GM19240 (cell line): ENCODE results near the gene GSTA4.
"Not testable (repeated sequence)": the region's sequence is repeated elsewhere in the genome, so short reads cannot be mapped to it uniquely, and the experiment has no call there.

ENCODE experiments used
- DNase-seq: peaks from one replicate; pipeline ENCODE4 v3.0.0; 2011; ENCODE audit warnings: low spot score; ENCODE audit not compliant: insufficient read length

GSTA4 gene

GRCh38 chr6:53014063-53014462 lies 19.0 kb upstream of the GSTA4 start:
- DNase-seq = no peak

GRCh38 chr6:53011979-53012378 lies 16.9 kb upstream of the GSTA4 start:
- DNase-seq = no peak

GRCh38 chr6:53010504-53010903 lies 15.4 kb upstream of the GSTA4 start:
- DNase-seq = no peak

- no peak for DNase-seq
Measured at GRCh38 chr6:53009511-53009910, 14.4 kb upstream of the GSTA4 start.

GRCh38 chr6:53009056-53009455 lies 14.0 kb upstream of the GSTA4 start:
- no peak for DNase-seq

GRCh38 chr6:53008192-53008687 lies 13.2 kb upstream of the GSTA4 start:
- not testable (repeated sequence) for DNase-seq

GRCh38 chr6:53005663-53006250 lies 10.7 kb upstream of the GSTA4 start:
- DNase-seq = no peak

- DNase-seq = no peak
Measured at GRCh38 chr6:52999456-52999855, 4.4 kb upstream of the GSTA4 start.

- DNase-seq = no peak
Measured at GRCh38 chr6:52998603-52999002, 3.5 kb upstream of the GSTA4 start.

GRCh38 chr6:52995913-52996645 lies 995 bp upstream of the GSTA4 start:
- no peak for DNase-seq

GRCh38 chr6:52994839-52995088 lies 320 bp downstream of the GSTA4 start:
- peak; percentile 7 for DNase-seq

GRCh38 chr6:52994031-52994838 lies 849 bp downstream of the GSTA4 start:
- DNase-seq = no peak

GRCh38 chr6:52992980-52993920 lies 1.8 kb downstream of the GSTA4 start:
- DNase-seq = no peak

GRCh38 chr6:52990342-52990741 lies 4.7 kb downstream of the GSTA4 start:
- DNase-seq = no peak

GRCh38 chr6:52985228-52985627 lies 9.9 kb downstream of the GSTA4 start:
- no peak for DNase-seq

GRCh38 chr6:52984247-52984646 lies 10.8 kb downstream of the GSTA4 start:
- DNase-seq = no peak

- DNase-seq = no peak
Measured at GRCh38 chr6:52983159-52983848, 11.8 kb downstream of the GSTA4 start.

GRCh38 chr6:52982680-52983079 lies 12.4 kb downstream of the GSTA4 start:
- DNase-seq = no peak

GRCh38 chr6:52981222-52981900 lies 13.7 kb downstream of the GSTA4 start:
- no peak for DNase-seq

- peak; percentile 21 for DNase-seq
Measured at GRCh38 chr6:52976591-52977035, 18.5 kb downstream of the GSTA4 start.
